ENCODE data around the gene MUS81.
A peak's percentile ranks its signal among the peaks of the same experiment; 100 is the strongest.
"Not testable (repeated sequence)": the region's sequence is repeated elsewhere in the genome, so short reads cannot be mapped to it uniquely, and the experiment has no call there.

The MUS81 gene

GRCh38 chr11:65847746-65848145 lies 12.5 kb upstream of the MUS81 start:
- DNase-seq (ENCODE audit: low spot score): no peak

DNA sequence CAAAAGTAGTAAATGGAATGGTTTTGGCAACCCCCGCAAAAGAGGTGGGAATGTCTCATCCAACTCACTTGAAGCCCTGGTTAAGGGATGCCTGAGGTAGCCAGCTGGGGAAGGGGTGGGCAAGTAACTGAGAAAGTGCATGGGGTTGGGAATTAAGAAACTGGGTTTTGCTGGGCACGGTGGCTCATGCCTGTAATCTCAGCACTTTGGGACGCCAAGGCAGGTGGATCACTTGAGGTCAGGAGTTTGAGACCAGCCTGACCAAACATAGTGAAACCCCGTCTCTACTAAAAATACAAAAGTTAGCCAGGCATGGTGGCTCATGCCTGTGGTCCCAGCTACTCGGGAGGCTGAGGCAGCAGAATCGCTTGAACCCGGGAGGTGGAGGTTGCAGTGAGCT lies 11.5 kb upstream of the MUS81 start:
- DNase-seq (ENCODE audit: low spot score): not testable (repeated sequence)

- DNase-seq (ENCODE audit: low spot score): no peak
Measured at GRCh38 chr11:65849366-65849765, 10.9 kb upstream of the MUS81 start.

DNA sequence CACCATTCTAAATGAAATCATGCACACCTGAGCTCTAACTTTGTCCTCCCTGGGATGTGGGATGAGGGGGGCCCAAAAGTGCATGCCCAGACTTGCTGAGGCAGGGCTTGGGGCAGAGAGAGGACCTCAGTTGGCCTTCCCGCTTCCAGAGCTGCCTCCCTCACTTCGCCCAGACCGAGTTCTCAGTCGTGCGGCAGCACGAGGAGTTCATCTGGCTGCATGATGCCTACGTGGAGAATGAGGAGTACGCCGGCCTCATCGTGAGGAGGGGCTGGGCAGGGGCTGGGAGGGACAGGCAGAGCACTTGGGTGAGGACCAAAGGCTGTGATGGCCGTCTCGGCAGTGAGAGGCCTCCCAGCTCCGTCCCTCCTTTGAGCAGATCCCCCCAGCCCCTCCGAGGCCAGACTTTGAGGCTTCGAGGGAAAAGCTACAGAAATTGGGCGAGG lies 10.4 kb upstream of the MUS81 start:
- DNase-seq (ENCODE audit: low spot score): no peak

DNA sequence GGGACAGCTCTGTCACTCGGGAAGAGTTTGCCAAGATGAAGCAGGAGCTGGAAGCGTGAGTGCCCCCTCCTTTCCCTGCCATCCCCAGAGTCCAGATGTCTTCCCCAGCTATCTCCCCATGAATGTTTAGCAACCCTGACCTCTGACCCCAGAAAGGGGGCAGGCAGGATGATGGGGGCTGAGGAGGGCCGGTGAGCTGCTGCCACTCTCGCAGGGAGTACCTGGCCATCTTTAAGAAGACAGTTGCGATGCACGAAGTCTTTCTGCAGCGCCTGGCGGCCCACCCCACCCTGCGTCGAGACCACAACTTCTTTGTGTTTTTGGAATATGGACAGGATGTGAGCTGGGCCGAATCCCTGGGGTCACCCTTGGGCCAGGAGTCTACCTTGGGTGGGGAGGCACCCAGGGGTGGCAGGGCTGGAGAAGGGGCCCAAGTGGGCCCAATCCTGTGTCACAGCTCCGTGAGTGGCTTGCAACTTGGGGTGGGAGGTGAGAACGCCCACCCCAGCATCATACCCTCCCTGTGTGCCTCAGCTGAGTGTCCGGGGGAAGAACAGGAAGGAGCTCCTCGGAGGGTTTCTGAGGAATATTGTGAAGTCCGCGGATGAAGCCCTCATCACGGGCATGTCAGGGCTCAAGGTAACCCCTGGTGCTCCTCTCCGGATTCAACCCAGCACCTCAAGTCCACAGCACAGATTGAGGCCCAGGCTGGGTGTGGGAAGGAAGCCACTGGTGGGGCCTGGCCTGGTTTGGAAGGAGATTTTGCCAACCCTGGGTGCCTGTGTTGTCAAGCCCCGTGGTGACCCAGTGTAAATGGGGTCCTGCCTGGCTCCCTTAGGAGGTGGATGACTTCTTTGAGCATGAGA lies 9.8 kb upstream of the MUS81 start:
- DNase-seq (ENCODE audit: low spot score): no peak

- no peak for DNase-seq (ENCODE audit: low spot score)
Measured at GRCh38 chr11:65851083-65851579, 9.1 kb upstream of the MUS81 start.

- DNase-seq (ENCODE audit: low spot score): no peak
Measured at GRCh38 chr11:65851811-65852507, 8.3 kb upstream of the MUS81 start.

DNA sequence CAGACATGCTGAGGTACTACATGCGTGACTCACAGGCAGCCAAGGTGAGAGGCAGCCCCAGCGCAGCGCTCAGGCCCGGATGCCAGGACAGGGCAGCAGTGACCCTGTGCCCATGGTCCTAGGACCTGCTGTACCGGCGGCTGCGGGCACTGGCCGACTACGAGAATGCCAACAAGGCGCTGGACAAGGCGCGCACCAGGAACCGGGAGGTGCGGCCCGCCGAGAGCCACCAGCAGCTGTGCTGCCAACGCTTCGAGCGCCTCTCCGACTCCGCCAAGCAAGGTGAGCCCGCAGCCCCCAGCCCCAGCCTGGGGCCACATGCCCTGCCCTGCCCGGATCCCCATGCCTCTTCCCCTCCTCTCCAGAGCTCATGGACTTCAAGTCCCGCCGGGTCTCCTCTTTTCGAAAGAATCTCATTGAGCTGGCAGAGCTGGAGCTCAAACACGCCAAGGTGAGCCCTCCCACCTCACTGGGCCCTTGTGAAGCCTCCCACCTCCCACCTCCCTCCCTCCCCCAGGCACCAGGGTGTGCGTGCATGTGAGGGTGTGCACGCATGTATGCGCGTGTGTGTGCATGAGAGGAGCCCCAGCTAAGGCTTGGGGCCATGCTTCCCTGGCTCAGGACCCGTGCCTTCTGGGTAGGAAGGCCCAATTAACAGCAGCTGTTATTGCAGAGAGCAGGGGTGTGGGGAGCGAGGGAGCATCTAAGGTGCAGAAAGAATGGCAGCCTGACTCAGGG lies 7.6 kb upstream of the MUS81 start:
- peak; percentile 1 for DNase-seq (ENCODE audit: low spot score)

DNA sequence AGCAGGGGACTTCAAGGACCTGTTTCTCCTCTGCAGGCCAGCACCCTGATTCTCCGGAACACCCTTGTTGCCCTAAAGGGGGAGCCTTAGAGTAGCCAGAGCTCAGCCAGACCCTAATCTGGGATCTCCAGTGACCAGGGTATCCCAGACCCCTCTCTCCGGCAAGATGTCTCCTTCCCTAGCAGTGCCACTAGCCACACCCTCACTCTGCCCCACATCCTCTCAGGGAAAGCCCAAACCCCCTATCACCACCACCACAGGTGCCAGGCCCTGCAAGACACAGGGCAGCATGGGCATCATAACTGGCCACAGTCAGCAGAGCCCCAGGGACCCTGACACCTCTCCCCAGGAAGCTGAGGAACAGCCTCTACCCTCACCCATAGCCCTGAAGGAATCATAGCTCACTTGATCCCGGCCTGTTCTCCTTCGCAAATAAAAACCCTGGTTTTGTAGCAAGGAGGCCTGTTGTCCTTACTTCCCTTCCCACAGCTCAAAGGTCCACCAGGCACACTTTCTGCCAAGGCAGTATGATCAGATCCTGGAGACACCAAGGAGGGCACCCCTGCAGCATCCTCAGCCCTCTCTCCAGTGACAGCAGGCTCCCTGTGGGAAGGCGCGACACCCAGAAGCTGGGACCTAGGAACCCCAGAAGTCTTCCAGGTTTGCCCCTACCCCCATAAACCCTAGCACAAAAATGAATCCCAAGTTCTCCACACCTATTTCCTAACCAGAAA lies 6.8 kb upstream of the MUS81 start:
- no peak for DNase-seq (ENCODE audit: low spot score)

DNA sequence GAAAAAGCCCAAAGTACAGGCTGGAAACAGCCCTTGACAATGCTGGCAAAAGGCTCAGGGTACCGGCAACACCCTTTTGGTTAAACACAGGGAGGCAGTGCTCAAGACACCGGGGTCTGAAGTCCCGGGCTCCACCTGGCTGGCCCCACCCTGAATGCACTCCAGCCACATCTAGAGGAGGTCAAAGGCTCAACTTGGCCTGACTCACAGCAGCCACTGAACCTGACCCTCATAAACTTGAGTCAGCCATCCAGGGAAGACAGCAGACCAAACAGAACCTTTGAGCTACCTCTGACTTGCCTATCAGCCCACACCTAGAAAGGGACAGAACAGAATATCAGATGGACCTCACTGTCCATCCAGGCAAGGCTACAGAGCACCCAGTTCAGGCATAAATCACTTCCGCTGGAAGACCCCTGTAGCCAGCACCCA lies 6.1 kb upstream of the MUS81 start:
- no peak for DNase-seq (ENCODE audit: low spot score)

DNA sequence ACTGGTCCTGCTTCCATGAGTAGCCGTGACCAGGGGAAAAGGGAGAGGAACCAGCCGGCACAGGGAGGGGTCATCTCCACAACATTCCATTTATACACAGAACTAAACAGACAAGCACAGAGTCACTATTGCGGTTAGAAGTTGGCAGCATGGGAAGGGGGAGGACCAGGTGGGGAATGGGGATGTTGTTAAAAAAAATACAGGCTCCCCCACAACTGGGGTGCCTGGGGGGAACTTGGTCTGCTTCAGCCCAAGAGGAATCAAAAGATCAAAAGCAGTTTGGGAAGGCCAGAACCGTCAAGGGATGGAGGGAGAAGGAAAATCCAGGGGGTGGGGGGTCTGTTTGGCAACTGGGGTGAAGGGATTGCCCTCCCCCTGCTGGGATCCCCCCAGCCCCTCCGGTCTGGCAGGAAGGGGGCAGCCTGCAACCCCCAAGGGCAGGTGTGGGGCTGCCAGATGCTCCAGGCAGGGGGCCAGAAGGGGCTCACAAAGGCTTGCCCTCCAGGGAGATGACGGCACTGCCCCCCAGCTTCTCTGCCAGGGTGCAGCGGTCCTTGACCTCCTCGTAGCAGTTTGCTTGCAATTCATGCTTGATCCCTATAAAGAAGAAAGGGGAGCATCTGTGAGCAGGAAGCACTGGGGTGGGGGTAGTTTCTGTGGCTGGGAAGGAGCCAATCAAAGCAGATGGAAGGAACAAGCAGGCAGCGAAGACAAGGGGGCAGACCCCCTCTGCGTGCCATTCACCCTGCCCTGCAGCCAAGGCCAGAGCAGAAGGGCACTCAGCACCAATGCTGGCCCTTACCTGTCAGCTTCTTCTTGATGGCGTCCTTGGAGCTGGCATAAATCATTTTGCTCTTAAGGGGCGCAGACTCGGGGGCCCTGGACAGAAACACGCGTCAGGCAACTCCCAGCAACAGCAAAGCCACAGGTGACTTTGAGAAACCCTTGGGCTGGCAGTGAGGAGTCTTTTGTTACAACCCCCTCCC lies 5.1 kb upstream of the MUS81 start:
- DNase-seq (ENCODE audit: low spot score): peak; percentile 0

DNA sequence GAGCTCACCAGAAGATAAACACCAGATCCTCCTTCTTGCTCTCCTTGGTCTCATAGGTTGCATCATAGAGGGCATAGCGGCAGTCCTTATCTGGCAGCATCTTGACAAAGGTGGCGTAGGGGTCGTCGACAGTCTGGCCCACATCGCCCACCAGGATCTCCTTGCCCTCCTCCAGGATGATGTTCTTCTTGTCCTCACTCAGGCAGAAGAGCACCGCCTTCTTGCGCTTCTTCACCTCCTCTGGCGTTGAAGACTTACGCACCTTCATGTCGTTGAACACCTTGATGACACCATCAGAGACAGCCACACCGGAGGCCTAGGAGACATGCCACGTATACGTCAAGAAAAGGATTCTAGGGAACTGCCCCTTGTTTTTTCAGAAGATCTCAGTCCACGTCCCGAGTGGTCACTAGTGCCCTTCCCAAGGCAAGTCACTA lies 4.3 kb upstream of the MUS81 start:
- DNase-seq (ENCODE audit: low spot score): no peak

GRCh38 chr11:65856689-65857499 lies 3.3 kb upstream of the MUS81 start:
- peak; percentile 85 for DNase-seq (ENCODE audit: low spot score)

GRCh38 chr11:65857500-65857852 lies 2.8 kb upstream of the MUS81 start:
- peak; percentile 45 for DNase-seq (ENCODE audit: low spot score)

- peak; percentile 97 for DNase-seq (ENCODE audit: low spot score)
Measured at GRCh38 chr11:65857853-65858680, 2.2 kb upstream of the MUS81 start, which contains the start of gene CFL1. TSS of gene CFL1 (minus strand) at chr11:65858180. CDS start at chr11:65858099, 81 bp downstream.

GRCh38 chr11:65858681-65859087 lies 1.5 kb upstream of the MUS81 start:
- DNase-seq (ENCODE audit: low spot score): peak; percentile 1

DNA sequence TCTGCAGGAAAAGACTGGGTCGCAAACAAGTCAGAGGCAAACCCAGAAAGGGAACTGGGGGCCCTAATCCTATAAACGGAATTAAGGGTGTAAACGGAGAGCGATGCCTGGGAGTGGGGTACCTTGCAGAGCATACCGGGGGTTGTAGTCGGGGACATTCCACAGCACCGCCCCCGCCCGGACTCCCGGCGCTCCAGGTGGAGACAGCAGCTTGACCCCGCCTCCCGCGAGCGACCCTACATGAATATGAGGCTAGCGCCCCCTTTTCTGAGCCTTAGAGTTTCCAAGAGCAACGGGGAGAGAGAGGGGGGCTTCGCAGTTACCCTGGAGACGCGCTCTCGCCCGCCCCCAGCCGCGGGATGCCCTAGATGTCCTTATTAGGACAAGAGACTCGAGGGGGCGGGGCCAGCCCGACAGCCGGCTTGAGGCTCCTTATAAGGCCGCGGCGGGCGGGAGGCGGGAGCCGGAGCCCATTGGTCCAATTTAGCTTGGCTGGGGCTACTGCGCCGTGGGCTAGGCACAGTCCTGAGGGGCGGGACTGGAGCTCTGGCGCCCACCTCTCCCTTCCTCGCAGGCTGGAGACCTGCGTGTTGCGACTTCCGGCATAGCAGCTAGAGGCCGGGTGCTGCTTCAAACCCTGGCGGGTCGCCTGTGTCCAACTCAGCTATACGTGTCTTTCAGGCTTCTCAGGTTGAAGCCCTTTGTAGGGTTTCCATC lies 980 bp upstream of the MUS81 start:
- DNase-seq (ENCODE audit: low spot score): peak; percentile 97

- no peak for DNase-seq (ENCODE audit: low spot score)
Measured at GRCh38 chr11:65859812-65860277, 388 bp upstream of the MUS81 start.
